HG03064 (cell line): ENCODE data around the gene SP6.

Experiments used
- ATAC-seq: cut with Tn5 transposase; IDR thresholded peaks from one replicate; pipeline ENCODE4 v1.9.1; 2021; ENCODE audit warnings: low read depth; ENCODE audit not compliant: unreplicated experiment

The SP6 gene

GRCh38 chr17:47800686-47801085 is 50.3 kb downstream of the SP6 start:
- ATAC-seq: no peak

GRCh38 chr17:47797797-47798196 is 53.2 kb downstream of the SP6 start:
- no peak for ATAC-seq
